GM23338 (cell line): Measurements from ENCODE around the gene DDX59. TPM values are rescaled to one million over a fixed set of nuclear protein-coding genes. Genes with fewer than 3 reads are reported as not detected.

Experiments
- ATAC-seq: fragments of 200-7000 bp; cut with Tn5 transposase; 3 replicates; pipeline ENCODE4 v1.9.1; 2020
- DNase-seq: peaks from one replicate; pipeline ENCODE4 v3.0.0-alpha.2; 2015; ENCODE audit warnings: low spot score
- H2AFZ ChIP-seq: fragments of 200-600 bp; sonication (generic); 2 replicates; pipeline ENCODE4 v1.8.0; 2016; ENCODE audit warnings: antibody characterized with exemption, mild to moderate bottlenecking, moderate library complexity
- H3F3A ChIP-seq: fragments of 200-600 bp; sonication (generic); replicated peaks from 2 replicates; pipeline ENCODE4 v1.8.0; 2017; ENCODE audit warnings: antibody characterized with exemption, mixed run types, low read depth
- H3K27ac ChIP-seq: fragments of 200-600 bp; sonication (generic); 2 replicates; pipeline ENCODE4 v1.6.1; 2016; ENCODE audit warnings: low read depth
- H3K27me3 ChIP-seq: fragments of 200-600 bp; sonication (generic); 2 replicates; pipeline ENCODE4 v1.8.0; 2016; ENCODE audit warnings: mild to moderate bottlenecking, mixed run types, moderate library complexity; ENCODE audit not compliant: insufficient read depth
- H3K36me3 ChIP-seq: fragments of 200-600 bp; sonication (generic); 2 replicates; pipeline ENCODE4 v1.8.0; 2016; ENCODE audit warnings: mild to moderate bottlenecking; ENCODE audit not compliant: insufficient read depth
- H3K4me1 ChIP-seq: fragments of 200-600 bp; sonication (generic); 2 replicates; pipeline ENCODE4 v1.8.0; 2016; ENCODE audit warnings: mild to moderate bottlenecking, moderate library complexity; ENCODE audit not compliant: insufficient read depth
- H3K4me2 ChIP-seq: fragments of 200-600 bp; sonication (generic); 2 replicates; pipeline ENCODE4 v1.7.1; 2017; ENCODE audit warnings: mixed run types
- H3K4me3 ChIP-seq: fragments of 200-600 bp; sonication (generic); 2 replicates; pipeline ENCODE4 v1.6.1; 2016; ENCODE audit warnings: mixed run types
- H3K79me2 ChIP-seq: fragments of 200-600 bp; sonication (generic); replicated peaks from 2 replicates; pipeline ENCODE4 v1.8.0; 2017; ENCODE audit warnings: mild to moderate bottlenecking; ENCODE audit not compliant: insufficient read depth
- H3K9me2 ChIP-seq: fragments of 200-600 bp; sonication (generic); 2 replicates; pipeline ENCODE4 v1.8.0; 2017; ENCODE audit not compliant: insufficient read depth
- H4K20me1 ChIP-seq: fragments of 200-600 bp; sonication (generic); replicated peaks from 2 replicates; pipeline ENCODE4 v1.8.0; 2017; ENCODE audit warnings: mild to moderate bottlenecking; ENCODE audit not compliant: insufficient read depth
- H3K27ac Mint-ChIP-seq: 2 replicates; pipeline ENCODE4 v1.8.0; 2020; ENCODE audit warnings: inconsistent platforms, mild to moderate bottlenecking, moderate library complexity, mixed read lengths
- H3K27me3 Mint-ChIP-seq: 3 replicates; pipeline ENCODE4 v1.8.0; 2022; ENCODE audit warnings: low read depth, mild to moderate bottlenecking, moderate library complexity, mixed read lengths, inconsistent platforms; ENCODE audit not compliant: insufficient read depth, poor library complexity
- H3K36me3 Mint-ChIP-seq: 3 replicates; pipeline ENCODE4 v1.8.0; 2021; ENCODE audit warnings: low read depth, mild to moderate bottlenecking, inconsistent platforms, moderate library complexity, mixed read lengths
- H3K4me1 Mint-ChIP-seq: 3 replicates; pipeline ENCODE4 v1.8.0; 2020; ENCODE audit warnings: mild to moderate bottlenecking, inconsistent platforms, mixed read lengths
- H3K4me3 Mint-ChIP-seq: 3 replicates; pipeline ENCODE4 v1.8.0; 2021; ENCODE audit warnings: moderate library complexity, mild to moderate bottlenecking, inconsistent platforms, mixed read lengths
- H3K9me3 Mint-ChIP-seq: 3 replicates; pipeline ENCODE4 v1.8.0; 2020; ENCODE audit warnings: moderate library complexity, mild to moderate bottlenecking, inconsistent platforms, mixed read lengths
- CREB1 ChIP-seq: fragments of 250-450 bp; sonication (Bioruptor Pico); IDR thresholded peaks from 2 replicates; pipeline ENCODE4 v1.5.0; 2020; ENCODE audit warnings: low read depth, mild to moderate bottlenecking, moderate library complexity
- ETS1 ChIP-seq: IDR thresholded peaks from 2 replicates; pipeline ENCODE4 v1.6.1; 2016; ENCODE audit warnings: antibody characterized with exemption
- EZH2 ChIP-seq: fragments of 200-600 bp; sonication (generic); IDR thresholded peaks from one replicate; pipeline ENCODE4 v1.8.0; 2017; ENCODE audit warnings: antibody characterized with exemption, mild to moderate bottlenecking, low read depth; ENCODE audit not compliant: unreplicated experiment
- EZH2phosphoT487 ChIP-seq: fragments of 200-600 bp; sonication (generic); IDR thresholded peaks from one replicate; pipeline ENCODE4 v1.8.1; 2018; ENCODE audit warnings: antibody characterized with exemption; ENCODE audit not compliant: unreplicated experiment
- JUNB ChIP-seq: IDR thresholded peaks from one replicate; pipeline ENCODE4 v1.6.1; 2016; ENCODE audit warnings: antibody characterized with exemption; ENCODE audit not compliant: unreplicated experiment
- POLR2AphosphoS5 ChIP-seq: IDR thresholded peaks from 2 replicates; pipeline ENCODE4 v1.6.1; 2016; ENCODE audit warnings: antibody characterized with exemption, low read depth
- REST ChIP-seq: IDR thresholded peaks from one replicate; pipeline ENCODE4 v1.6.1; 2018; ENCODE audit warnings: antibody characterized with exemption; ENCODE audit not compliant: unreplicated experiment
- STAT1 ChIP-seq: IDR thresholded peaks from one replicate; pipeline ENCODE4 v1.6.1; 2016; ENCODE audit warnings: antibody characterized with exemption; ENCODE audit not compliant: unreplicated experiment
- ZNF114 ChIP-seq: fragments of 250-450 bp; sonication (Bioruptor Pico); IDR thresholded peaks from 2 replicates; pipeline ENCODE4 v1.5.0; 2020; ENCODE audit warnings: mild to moderate bottlenecking, moderate library complexity
- ZNF331 ChIP-seq: fragments of 250-450 bp; sonication (Bioruptor Pico); IDR thresholded peaks from 2 replicates; pipeline ENCODE4 v1.5.0; 2020; ENCODE audit warnings: low read depth, mild to moderate bottlenecking, moderate library complexity
- polyA plus RNA-seq: library from polyadenylated mRNA; unstranded; fragments of >200 nt; fragmentation: Nextera tagmentation; extraction: Ambion mirVana; gene quantifications from 2 replicates; pipeline ENCODE4 v1.2.1, GENCODE V29; 2016
- total RNA-seq: library from RNA; depleted of rRNA; stranded (reverse); fragments of >200 nt; shearing (Covaris generic); gene quantifications from 2 replicates; pipeline ENCODE4 v1.2.3, GENCODE V29; 2014
- TF ChIP-seq, protein P1 (sequence below), 2 experiments: fragments of 200-600 bp in 1 of 2; sonication (generic) in 1 of 2; conservative IDR thresholded peaks; 2 replicates each; pipeline versions ENCODE4 v1.5.1 to v1.6.1; 2016 to 2017; ENCODE audit warnings: antibody characterized with exemption in 2 of 2, low read depth in 2 of 2, mild to moderate bottlenecking in 2 of 2, moderate library complexity in 1 of 2
- TF ChIP-seq, protein P2 (sequence below): fragments of 250-450 bp; sonication (Bioruptor Pico); IDR thresholded peaks from 2 replicates; pipeline ENCODE4 v1.5.0; 2020; ENCODE audit warnings: mild to moderate bottlenecking, moderate library complexity

DDX59 gene
- total and polyA plus RNA-seq, 2 experiments from 2014 or later: 14.7 to 15.7 TPM

GRCh38 chr1:200626853-200627534 is 42.7 kb downstream of the DDX59 start (continued):
- TF ChIP-seq REST (no peak), EZH2phosphoT487 (no peak), EZH2 (no peak), ZNF331 (no peak), JUNB (no peak), ZNF114 (no peak), CREB1 (CRISPR knock-in tag) (no peak), POLR2AphosphoS5 (no peak), ETS1 (no peak)
- TF ChIP-seq, protein P1, sequence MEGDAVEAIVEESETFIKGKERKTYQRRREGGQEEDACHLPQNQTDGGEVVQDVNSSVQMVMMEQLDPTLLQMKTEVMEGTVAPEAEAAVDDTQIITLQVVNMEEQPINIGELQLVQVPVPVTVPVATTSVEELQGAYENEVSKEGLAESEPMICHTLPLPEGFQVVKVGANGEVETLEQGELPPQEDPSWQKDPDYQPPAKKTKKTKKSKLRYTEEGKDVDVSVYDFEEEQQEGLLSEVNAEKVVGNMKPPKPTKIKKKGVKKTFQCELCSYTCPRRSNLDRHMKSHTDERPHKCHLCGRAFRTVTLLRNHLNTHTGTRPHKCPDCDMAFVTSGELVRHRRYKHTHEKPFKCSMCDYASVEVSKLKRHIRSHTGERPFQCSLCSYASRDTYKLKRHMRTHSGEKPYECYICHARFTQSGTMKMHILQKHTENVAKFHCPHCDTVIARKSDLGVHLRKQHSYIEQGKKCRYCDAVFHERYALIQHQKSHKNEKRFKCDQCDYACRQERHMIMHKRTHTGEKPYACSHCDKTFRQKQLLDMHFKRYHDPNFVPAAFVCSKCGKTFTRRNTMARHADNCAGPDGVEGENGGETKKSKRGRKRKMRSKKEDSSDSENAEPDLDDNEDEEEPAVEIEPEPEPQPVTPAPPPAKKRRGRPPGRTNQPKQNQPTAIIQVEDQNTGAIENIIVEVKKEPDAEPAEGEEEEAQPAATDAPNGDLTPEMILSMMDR (conservative IDR thresholded peaks at IDR 0.05; ENCODE audit: low read depth in 2 of 2): no peak

GRCh38 chr1:200625381-200625824 is 44.3 kb downstream of the DDX59 start:
- no peaks in the 10 kb centered on the region for H3F3A ChIP-seq
- no peaks in the 10 kb centered on the region for H3K79me2 ChIP-seq
- no peak overlapping the region for H3K4me3 Mint-ChIP-seq
- ATAC-seq (no peak), DNase-seq (no peak)
- H3K36me3 Mint-ChIP-seq: no peaks in the 10 kb centered on the region
- no peaks in the 10 kb centered on the region; the same call in 2 of the 3 replicates for H3K9me3 Mint-ChIP-seq
- H3K9me2 ChIP-seq: no peaks in the 10 kb centered on the region
- no peak overlapping the region for H3K4me3 ChIP-seq
- peaks cover 13% of the 10 kb centered on the region for H3K4me1 Mint-ChIP-seq
- no peak overlapping the region for H3K4me2 ChIP-seq
- no peaks in the 10 kb centered on the region; the same call in 1 of the 2 replicates for H3K4me1 ChIP-seq
- no peaks in the 10 kb centered on the region for H3K27me3 ChIP-seq
- H3K27ac Mint-ChIP-seq: no peak overlapping the region
- no peak overlapping the region for H3K27ac ChIP-seq
- no peaks in the 10 kb centered on the region for H4K20me1 ChIP-seq
- peaks cover 4% of the 10 kb centered on the region for H3K27me3 Mint-ChIP-seq
- no peak overlapping the region for H2AFZ ChIP-seq
- no peaks in the 10 kb centered on the region for H3K36me3 ChIP-seq
- no peak for TF ChIP-seq ZNF331
- TF ChIP-seq STAT1: no peak
- TF ChIP-seq, protein P2, sequence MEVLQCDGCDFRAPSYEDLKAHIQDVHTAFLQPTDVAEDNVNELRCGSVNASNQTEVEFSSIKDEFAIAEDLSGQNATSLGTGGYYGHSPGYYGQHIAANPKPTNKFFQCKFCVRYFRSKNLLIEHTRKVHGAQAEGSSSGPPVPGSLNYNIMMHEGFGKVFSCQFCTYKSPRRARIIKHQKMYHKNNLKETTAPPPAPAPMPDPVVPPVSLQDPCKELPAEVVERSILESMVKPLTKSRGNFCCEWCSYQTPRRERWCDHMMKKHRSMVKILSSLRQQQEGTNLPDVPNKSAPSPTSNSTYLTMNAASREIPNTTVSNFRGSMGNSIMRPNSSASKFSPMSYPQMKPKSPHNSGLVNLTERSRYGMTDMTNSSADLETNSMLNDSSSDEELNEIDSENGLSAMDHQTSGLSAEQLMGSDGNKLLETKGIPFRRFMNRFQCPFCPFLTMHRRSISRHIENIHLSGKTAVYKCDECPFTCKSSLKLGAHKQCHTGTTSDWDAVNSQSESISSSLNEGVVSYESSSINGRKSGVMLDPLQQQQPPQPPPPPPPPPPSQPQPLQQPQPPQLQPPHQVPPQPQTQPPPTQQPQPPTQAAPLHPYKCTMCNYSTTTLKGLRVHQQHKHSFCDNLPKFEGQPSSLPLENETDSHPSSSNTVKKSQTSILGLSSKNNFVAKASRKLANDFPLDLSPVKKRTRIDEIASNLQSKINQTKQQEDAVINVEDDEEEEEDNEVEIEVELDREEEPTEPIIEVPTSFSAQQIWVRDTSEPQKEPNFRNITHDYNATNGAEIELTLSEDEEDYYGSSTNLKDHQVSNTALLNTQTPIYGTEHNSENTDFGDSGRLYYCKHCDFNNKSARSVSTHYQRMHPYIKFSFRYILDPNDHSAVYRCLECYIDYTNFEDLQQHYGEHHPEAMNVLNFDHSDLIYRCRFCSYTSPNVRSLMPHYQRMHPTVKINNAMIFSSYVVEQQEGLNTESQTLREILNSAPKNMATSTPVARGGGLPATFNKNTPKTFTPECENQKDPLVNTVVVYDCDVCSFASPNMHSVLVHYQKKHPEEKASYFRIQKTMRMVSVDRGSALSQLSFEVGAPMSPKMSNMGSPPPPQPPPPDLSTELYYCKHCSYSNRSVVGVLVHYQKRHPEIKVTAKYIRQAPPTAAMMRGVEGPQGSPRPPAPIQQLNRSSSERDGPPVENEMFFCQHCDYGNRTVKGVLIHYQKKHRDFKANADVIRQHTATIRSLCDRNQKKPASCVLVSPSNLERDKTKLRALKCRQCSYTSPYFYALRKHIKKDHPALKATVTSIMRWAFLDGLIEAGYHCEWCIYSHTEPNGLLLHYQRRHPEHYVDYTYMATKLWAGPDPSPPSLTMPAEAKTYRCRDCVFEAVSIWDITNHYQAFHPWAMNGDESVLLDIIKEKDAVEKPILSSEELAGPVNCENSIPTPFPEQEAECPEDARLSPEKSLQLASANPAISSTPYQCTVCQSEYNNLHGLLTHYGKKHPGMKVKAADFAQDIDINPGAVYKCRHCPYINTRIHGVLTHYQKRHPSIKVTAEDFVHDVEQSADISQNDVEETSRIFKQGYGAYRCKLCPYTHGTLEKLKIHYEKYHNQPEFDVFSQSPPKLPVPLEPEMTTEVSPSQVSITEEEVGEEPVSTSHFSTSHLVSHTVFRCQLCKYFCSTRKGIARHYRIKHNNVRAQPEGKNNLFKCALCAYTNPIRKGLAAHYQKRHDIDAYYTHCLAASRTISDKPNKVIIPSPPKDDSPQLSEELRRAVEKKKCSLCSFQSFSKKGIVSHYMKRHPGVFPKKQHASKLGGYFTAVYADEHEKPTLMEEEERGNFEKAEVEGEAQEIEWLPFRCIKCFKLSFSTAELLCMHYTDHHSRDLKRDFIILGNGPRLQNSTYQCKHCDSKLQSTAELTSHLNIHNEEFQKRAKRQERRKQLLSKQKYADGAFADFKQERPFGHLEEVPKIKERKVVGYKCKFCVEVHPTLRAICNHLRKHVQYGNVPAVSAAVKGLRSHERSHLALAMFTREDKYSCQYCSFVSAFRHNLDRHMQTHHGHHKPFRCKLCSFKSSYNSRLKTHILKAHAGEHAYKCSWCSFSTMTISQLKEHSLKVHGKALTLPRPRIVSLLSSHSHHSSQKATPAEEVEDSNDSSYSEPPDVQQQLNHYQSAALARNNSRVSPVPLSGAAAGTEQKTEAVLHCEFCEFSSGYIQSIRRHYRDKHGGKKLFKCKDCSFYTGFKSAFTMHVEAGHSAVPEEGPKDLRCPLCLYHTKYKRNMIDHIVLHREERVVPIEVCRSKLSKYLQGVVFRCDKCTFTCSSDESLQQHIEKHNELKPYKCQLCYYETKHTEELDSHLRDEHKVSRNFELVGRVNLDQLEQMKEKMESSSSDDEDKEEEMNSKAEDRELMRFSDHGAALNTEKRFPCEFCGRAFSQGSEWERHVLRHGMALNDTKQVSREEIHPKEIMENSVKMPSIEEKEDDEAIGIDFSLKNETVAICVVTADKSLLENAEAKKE (CRISPR knock-in tag): no peak
